CD4-positive, alpha-beta memory T cell (primary cell): ENCODE data around the gene RASSF3. TPM values are rescaled to one million over a fixed set of nuclear protein-coding genes. Genes with fewer than 3 reads are reported as not detected.

Source experiments
- CTCF ChIA-PET: fragments of 350-600 bp; sonication (Branson Sonifier 250); formaldehyde crosslinking; loops from one replicate; lab custom pipeline; 2021; ENCODE audit warnings: inconsistent platforms; ENCODE audit not compliant: partially characterized antibody; lab: Charles Lee
- POLR2A ChIA-PET: fragments of 350-600 bp; sonication (Branson Sonifier 250); formaldehyde crosslinking; loops from one replicate; lab custom pipeline; 2021; ENCODE audit not compliant: partially characterized antibody; lab: Charles Lee
- DNase-seq, 5 donors: peaks; one replicate each; pipeline versions ENCODE4 v3.0.0 to v3.0.0-alpha.2; 2020 to 2022; ENCODE audit warnings: mixed read lengths in 1 of 5
- H3K27ac ChIP-seq: one replicate; pipeline ENCODE4 v1.7.0; 2013; ENCODE audit warnings: low read depth, low read length
- H3K27me3 ChIP-seq: 2 replicates; pipeline ENCODE4 v1.7.0; 2013; ENCODE audit warnings: mild to moderate bottlenecking, low read length, moderate library complexity; ENCODE audit not compliant: insufficient read depth
- H3K36me3 ChIP-seq: 2 replicates; pipeline ENCODE4 v1.7.0; 2013; ENCODE audit warnings: mild to moderate bottlenecking, low read length, moderate library complexity; ENCODE audit not compliant: insufficient read depth
- H3K4me1 ChIP-seq: 2 replicates; pipeline ENCODE4 v1.7.0; 2013; ENCODE audit warnings: mild to moderate bottlenecking, low read length, moderate library complexity; ENCODE audit not compliant: insufficient read depth
- H3K4me3 ChIP-seq, 2 donors: one replicate each; pipeline ENCODE4 v1.7.0; 2013; ENCODE audit warnings: low read length in 2 of 2, mild to moderate bottlenecking in 1 of 2
- H3K9me3 ChIP-seq, 2 donors: one replicate each; pipeline ENCODE4 v1.7.0; 2013; ENCODE audit warnings: low read length in 2 of 2, control low read depth in 1 of 2; ENCODE audit not compliant: control insufficient read depth in 1 of 2
- H3K27ac Mint-ChIP-seq, 7 donors: one replicate each; pipeline ENCODE4 v1.8.0; 2020 to 2021; ENCODE audit warnings: mixed read lengths in 7 of 7, mild to moderate bottlenecking in 6 of 7, inconsistent platforms in 3 of 7, moderate library complexity in 3 of 7
- H3K27me3 Mint-ChIP-seq, 2 donors: one replicate each; pipeline ENCODE4 v1.8.0; 2020 to 2021; ENCODE audit warnings: mixed read lengths in 2 of 2
- H3K36me3 Mint-ChIP-seq, 2 donors: one replicate each; pipeline ENCODE4 v1.8.0; 2020 to 2021; ENCODE audit warnings: mixed read lengths in 2 of 2, inconsistent platforms in 1 of 2, mild to moderate bottlenecking in 1 of 2
- H3K4me1 Mint-ChIP-seq, 4 donors: one replicate each; pipeline ENCODE4 v1.8.0; 2020 to 2021; ENCODE audit warnings: mixed read lengths in 4 of 4, mild to moderate bottlenecking in 1 of 4
- H3K4me3 Mint-ChIP-seq, 8 donors: one replicate each; pipeline ENCODE4 v1.8.0; 2020 to 2021; ENCODE audit warnings: mixed read lengths in 8 of 8, mild to moderate bottlenecking in 7 of 8, moderate library complexity in 6 of 8, inconsistent platforms in 3 of 8
- H3K9me3 Mint-ChIP-seq, 8 donors: one replicate each; pipeline ENCODE4 v1.8.0; 2020 to 2021; ENCODE audit warnings: mixed read lengths in 8 of 8, mild to moderate bottlenecking in 5 of 8, inconsistent platforms in 3 of 8, moderate library complexity in 1 of 8
- intact Hi-C: fragments of 100-400 bp; cut with micrococcal nuclease; formaldehyde crosslinking; loops from one replicate; pipeline ENCODE4 v1.15.1; 2023
- polyA plus RNA-seq, 2 donors: library from polyadenylated mRNA; unstranded; fragments of 300-500 nt; fragmentation: Illumina TruSeq; gene quantifications; one replicate each; pipeline ENCODE4 v1.2.3, GENCODE V29; 2021
- total RNA-seq, 2 experiments: library from RNA; stranded (reverse); gene quantifications; one replicate each; pipeline ENCODE4 v1.2.3, GENCODE V29; 2021

Gene RASSF3
- total and polyA plus RNA-seq, 4 experiments from 2014 or later = 5.2 to 159 (median 85.7) TPM

DNA sequence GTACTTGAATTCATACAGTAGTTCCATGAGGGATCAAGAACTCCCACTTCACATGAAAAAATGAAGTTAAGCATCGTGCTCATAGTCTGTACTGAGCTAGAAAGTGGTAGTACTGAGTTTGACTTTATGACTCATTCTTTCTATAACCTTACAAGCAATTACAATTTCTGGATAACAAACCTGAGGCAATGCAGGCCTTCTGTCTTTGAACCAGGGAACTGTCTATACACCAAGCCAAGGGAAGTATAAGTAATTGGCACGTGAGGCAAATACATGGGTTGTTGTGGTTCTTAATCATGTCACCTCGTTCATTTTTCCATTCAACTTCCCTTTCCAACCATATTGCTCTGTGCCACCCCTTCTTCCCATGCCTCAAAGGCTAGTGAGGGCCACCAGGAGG lies 132.1 kb downstream of the RASSF3 start:
- no peak overlapping the region for H3K27ac ChIP-seq
- peaks cover 0 to 2% (median 0%) of the 10 kb centered on the region in 8 donors for H3K9me3 Mint-ChIP-seq
- CTCF ChIA-PET = no interaction called here

DNA sequence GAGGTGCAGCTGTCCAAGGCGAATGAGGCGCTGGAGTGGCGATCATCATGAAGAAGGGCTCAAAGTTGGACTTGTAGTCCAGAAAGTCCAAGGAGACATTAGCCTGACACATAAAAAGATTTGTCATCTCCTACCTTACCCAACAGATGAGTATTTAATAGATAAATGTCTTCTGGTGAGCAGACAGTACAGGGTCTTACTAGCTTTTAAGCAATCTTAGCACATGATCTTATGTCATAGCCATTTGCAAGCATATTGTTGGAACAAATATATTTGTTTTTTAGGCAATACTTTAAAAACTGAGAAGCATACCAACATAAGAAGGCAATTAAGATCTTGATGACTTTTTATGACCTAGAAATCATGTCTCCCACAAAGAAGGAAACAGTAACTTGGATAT lies 132.9 kb downstream of the RASSF3 start:
- Mint-ChIP-seq H3K27me3 (no peaks in the 10 kb centered on the region), H3K9me3 (no peaks in the 10 kb centered on the region), H3K4me3 (no peak overlapping the region), H3K27ac (peak overlapping the region in 1 of 7 donors; percentile 27), H3K36me3 (peaks cover 74 to 76% of the 10 kb centered on the region in 2 donors), H3K4me1 (peaks cover 0 to 4% (median 1%) of the 10 kb centered on the region in 4 donors)
- CTCF ChIA-PET = no interaction called here
- peaks cover 43% of the 10 kb centered on the region for H3K36me3 ChIP-seq
- H3K27me3 ChIP-seq = no peaks in the 10 kb centered on the region
- no peak overlapping the region for H3K27ac ChIP-seq
- POLR2A ChIA-PET = interaction anchor here (0.6 kb wide), 1 partner anchor 105 kb away, joined by 4 read pairs; no protein-coding TSS in a partner anchor
- no peaks in the 10 kb centered on the region for H3K4me1 ChIP-seq
- intact Hi-C loops = no loop called here
- H3K9me3 ChIP-seq = no peaks in the 10 kb centered on the region
- no peak overlapping the region for H3K4me3 ChIP-seq
- DNase-seq = no peak

More for the DNA sequence above, 132.1 kb downstream of the RASSF3 start:
- peaks cover 70 to 75% of the 10 kb centered on the region in 2 donors for H3K36me3 Mint-ChIP-seq
- no peaks in the 10 kb centered on the region for H3K27me3 Mint-ChIP-seq
- H3K4me3 ChIP-seq = no peak overlapping the region
- no peak overlapping the region for H3K27ac Mint-ChIP-seq
- H3K27me3 ChIP-seq = no peaks in the 10 kb centered on the region
- H3K9me3 ChIP-seq = no peaks in the 10 kb centered on the region
- peaks cover 43% of the 10 kb centered on the region for H3K36me3 ChIP-seq
- DNase-seq = no peak
- peaks cover 8% of the 10 kb centered on the region for H3K4me1 ChIP-seq
- intact Hi-C loops = no loop called here
- peaks cover 4 to 11% (median 7%) of the 10 kb centered on the region in 4 donors for H3K4me1 Mint-ChIP-seq
- H3K4me3 Mint-ChIP-seq = no peak overlapping the region
- POLR2A ChIA-PET = interaction anchor here (1.3 kb wide), 1 partner anchor 32 kb away, joined by 3 read pairs; no protein-coding TSS in a partner anchor

DNA sequence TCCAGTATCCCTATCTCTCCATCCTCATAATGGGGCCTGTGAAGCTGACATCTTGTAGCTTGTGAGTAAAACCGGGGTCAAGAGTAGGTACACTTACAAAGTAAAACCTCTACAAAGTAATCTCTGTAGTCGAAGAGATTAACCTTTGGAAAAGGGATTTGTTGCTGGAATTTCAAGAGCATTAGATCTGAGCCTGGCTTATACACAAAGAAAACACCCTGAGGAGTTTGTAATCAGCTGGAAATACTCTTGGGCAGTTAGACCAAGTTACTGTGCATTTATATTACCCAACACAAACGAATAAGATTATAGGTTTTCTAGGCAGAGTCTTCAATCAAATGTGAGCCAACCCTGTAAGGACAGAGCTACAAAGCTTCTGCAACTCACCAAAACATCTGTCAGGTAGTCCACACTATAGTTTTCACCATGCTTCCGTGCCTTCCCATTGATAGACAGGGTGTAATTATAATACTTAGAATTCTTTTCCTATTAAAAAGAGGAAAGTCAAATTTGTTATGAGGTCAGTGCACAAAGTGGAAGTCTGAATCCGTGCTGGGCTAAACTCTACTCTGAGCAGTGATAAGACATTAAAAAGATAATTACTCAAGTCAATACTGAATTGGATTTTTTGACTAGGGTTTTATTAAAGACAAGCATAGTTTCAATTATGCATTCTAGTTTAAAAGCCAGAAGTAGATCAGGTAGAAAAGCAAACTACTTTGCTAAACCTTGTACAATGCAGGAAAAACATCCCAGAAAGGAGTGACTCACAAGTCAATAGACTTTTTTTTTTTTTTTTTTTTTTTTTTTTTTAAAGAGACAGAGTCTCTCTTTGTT lies 134.3 kb downstream of the RASSF3 start:
- Mint-ChIP-seq H3K36me3 (peaks cover 70 to 74% of the 10 kb centered on the region in 2 donors), H3K9me3 (no peaks in the 10 kb centered on the region), H3K4me1 (peaks cover 0 to 3% (median under 1%) of the 10 kb centered on the region in 4 donors), H3K27ac (no peak overlapping the region), H3K27me3 (no peaks in the 10 kb centered on the region), H3K4me3 (no peak overlapping the region)
- Histone ChIP-seq H3K4me1 (no peaks in the 10 kb centered on the region), H3K27me3 (no peaks in the 10 kb centered on the region), H3K9me3 (no peaks in the 10 kb centered on the region), H3K27ac (no peak overlapping the region), H3K4me3 (no peak overlapping the region), H3K36me3 (peaks cover 39% of the 10 kb centered on the region)
- ChIA-PET CTCF (interaction anchor here (0.5 kb wide), 1 partner anchor 244 kb away, joined by 3 read pairs; no protein-coding TSS in a partner anchor), POLR2A (interaction anchor here (1.3 kb wide), 1 partner anchor 13 kb away, joined by 4 read pairs; no protein-coding TSS in a partner anchor)
- DNase-seq = no peak
- intact Hi-C loops = no loop called here

DNA sequence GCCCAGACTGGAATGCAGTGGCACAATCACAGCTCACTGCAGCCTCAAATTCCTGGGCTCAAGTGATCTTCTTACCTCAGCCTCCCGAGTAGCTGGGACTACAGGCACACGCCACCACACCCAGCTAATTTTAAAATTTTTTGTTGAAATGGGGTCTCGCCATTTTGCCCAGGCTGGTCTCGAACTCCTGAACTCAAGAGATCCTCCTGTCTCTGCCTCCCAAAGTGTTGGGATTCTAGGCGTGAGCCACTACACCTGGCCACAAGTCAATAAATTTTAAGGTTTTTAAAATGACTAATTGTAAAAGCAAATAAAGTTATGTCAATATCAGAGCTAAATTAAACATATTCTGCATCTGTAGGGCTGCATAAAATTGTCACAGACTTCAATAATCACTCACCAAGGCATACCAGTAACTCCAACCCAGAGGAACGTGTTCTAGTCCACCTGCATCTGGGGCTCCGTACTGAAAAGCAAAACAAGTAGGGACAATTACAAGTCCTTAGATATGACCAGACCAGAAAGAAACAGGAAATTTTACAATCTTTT lies 135.0 kb downstream of the RASSF3 start:
- no peak overlapping the region for H3K4me3 ChIP-seq
- H3K36me3 ChIP-seq = peaks cover 34% of the 10 kb centered on the region
- ChIA-PET CTCF (interaction anchor here (0.7 to 1.3 kb wide), 2 partner anchors 196 to 200 kb away, joined by 3 to 4 read pairs; no protein-coding TSS in a partner anchor), POLR2A (no interaction called here)
- H3K4me1 ChIP-seq = no peaks in the 10 kb centered on the region
- H3K27ac ChIP-seq = no peak overlapping the region
- no peak overlapping the region for H3K4me3 Mint-ChIP-seq
- H3K9me3 ChIP-seq = no peaks in the 10 kb centered on the region
- no peak for DNase-seq
- peaks cover 65 to 67% of the 10 kb centered on the region in 2 donors for H3K36me3 Mint-ChIP-seq
- intact Hi-C loops = no loop called here
- peaks cover 0 to 4% (median under 1%) of the 10 kb centered on the region in 4 donors for H3K4me1 Mint-ChIP-seq
- no peaks in the 10 kb centered on the region for H3K27me3 Mint-ChIP-seq
- H3K27ac Mint-ChIP-seq = no peak overlapping the region
- H3K9me3 Mint-ChIP-seq = no peaks in the 10 kb centered on the region
- H3K27me3 ChIP-seq = no peaks in the 10 kb centered on the region

DNA sequence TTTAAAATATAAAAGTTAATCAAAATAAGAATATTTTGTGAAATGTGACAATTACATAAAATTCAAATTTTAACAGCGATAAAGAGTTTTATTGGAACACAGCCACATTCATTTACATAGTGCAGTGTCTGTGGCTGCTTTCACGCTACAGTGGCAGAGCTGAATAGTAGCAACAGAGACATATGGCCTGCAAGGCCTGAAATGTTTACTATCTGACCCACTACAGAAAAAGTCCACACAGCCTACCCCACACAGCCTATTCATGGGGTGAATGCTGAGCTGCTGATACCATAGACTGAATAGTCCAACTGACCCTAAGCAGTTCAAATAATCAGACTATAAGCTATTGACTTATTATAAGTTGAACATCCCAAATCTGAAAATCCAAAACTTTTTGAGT lies 135.7 kb downstream of the RASSF3 start:
- no peak overlapping the region for H3K4me3 ChIP-seq
- no peaks in the 10 kb centered on the region for H3K9me3 ChIP-seq
- H3K4me1 ChIP-seq = no peaks in the 10 kb centered on the region
- ChIA-PET POLR2A (no interaction called here), CTCF (interaction anchor here (0.7 to 1.3 kb wide), 2 partner anchors 197 to 201 kb away, joined by 3 to 4 read pairs; no protein-coding TSS in a partner anchor)
- H3K36me3 ChIP-seq = peaks cover 31% of the 10 kb centered on the region
- Mint-ChIP-seq H3K4me3 (no peak overlapping the region), H3K9me3 (no peaks in the 10 kb centered on the region), H3K36me3 (peaks cover 61 to 64% of the 10 kb centered on the region in 2 donors), H3K4me1 (peaks cover 0 to 4% (median under 1%) of the 10 kb centered on the region in 4 donors), H3K27ac (no peak overlapping the region), H3K27me3 (no peaks in the 10 kb centered on the region)
- no peak overlapping the region for H3K27ac ChIP-seq
- intact Hi-C loops = no loop called here
- DNase-seq = no peak
- H3K27me3 ChIP-seq = no peaks in the 10 kb centered on the region

DNA sequence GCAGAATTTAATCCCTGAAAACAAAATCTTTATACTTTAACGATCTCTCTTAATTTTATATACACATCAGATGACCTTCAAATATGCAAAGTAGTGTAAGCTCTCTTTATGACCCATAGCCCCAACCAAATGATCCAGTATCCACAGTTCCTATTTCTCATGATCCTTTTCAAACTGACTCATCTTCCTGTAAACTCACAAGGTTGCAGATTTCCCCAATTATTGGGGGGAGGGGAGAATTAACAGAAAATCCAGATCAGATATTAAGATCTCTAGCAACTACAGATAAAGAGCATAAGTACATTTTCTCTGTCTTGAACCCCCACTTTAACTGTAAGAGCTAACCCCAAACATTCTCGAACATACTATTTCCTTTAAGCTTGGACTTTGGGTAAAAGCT lies 136.4 kb downstream of the RASSF3 start:
- Histone ChIP-seq H3K27me3 (no peaks in the 10 kb centered on the region), H3K9me3 (no peaks in the 10 kb centered on the region), H3K4me3 (no peak overlapping the region), H3K36me3 (peaks cover 31% of the 10 kb centered on the region), H3K4me1 (no peaks in the 10 kb centered on the region), H3K27ac (no peak overlapping the region)
- peaks cover 0 to 4% (median under 1%) of the 10 kb centered on the region in 4 donors for H3K4me1 Mint-ChIP-seq
- intact Hi-C loops = no loop called here
- peak overlapping the region in 1 of 7 donors; percentile 24 for H3K27ac Mint-ChIP-seq
- no peak overlapping the region for H3K4me3 Mint-ChIP-seq
- no peak for DNase-seq
- ChIA-PET CTCF (interaction anchor here (1.3 kb wide), 1 partner anchor 197 kb away, joined by 4 read pairs; no protein-coding TSS in a partner anchor), POLR2A (no interaction called here)
- peaks cover 59 to 62% of the 10 kb centered on the region in 2 donors for H3K36me3 Mint-ChIP-seq
- H3K9me3 Mint-ChIP-seq = no peaks in the 10 kb centered on the region
- no peaks in the 10 kb centered on the region for H3K27me3 Mint-ChIP-seq
